CD4-positive, alpha-beta memory T cell (primary cell): Measurements from ENCODE around the gene PODNL1. TPM values are rescaled to one million over a fixed set of nuclear protein-coding genes. Genes with fewer than 3 reads are reported as not detected.

Experiments
- CTCF ChIA-PET: fragments of 350-600 bp; sonication (Branson Sonifier 250); formaldehyde crosslinking; loops from one replicate; lab custom pipeline; 2021; ENCODE audit warnings: inconsistent platforms; ENCODE audit not compliant: partially characterized antibody; lab: Charles Lee
- POLR2A ChIA-PET: fragments of 350-600 bp; sonication (Branson Sonifier 250); formaldehyde crosslinking; loops from one replicate; lab custom pipeline; 2021; ENCODE audit not compliant: partially characterized antibody; lab: Charles Lee
- DNase-seq, 5 donors: peaks; one replicate each; pipeline versions ENCODE4 v3.0.0 to v3.0.0-alpha.2; 2020 to 2022; ENCODE audit warnings: mixed read lengths in 1 of 5
- H3K27ac ChIP-seq: one replicate; pipeline ENCODE4 v1.7.0; 2013; ENCODE audit warnings: low read depth, low read length
- H3K27me3 ChIP-seq: 2 replicates; pipeline ENCODE4 v1.7.0; 2013; ENCODE audit warnings: mild to moderate bottlenecking, low read length, moderate library complexity; ENCODE audit not compliant: insufficient read depth
- H3K36me3 ChIP-seq: 2 replicates; pipeline ENCODE4 v1.7.0; 2013; ENCODE audit warnings: mild to moderate bottlenecking, low read length, moderate library complexity; ENCODE audit not compliant: insufficient read depth
- H3K4me1 ChIP-seq: 2 replicates; pipeline ENCODE4 v1.7.0; 2013; ENCODE audit warnings: mild to moderate bottlenecking, low read length, moderate library complexity; ENCODE audit not compliant: insufficient read depth
- H3K4me3 ChIP-seq, 2 donors: one replicate each; pipeline ENCODE4 v1.7.0; 2013; ENCODE audit warnings: low read length in 2 of 2, mild to moderate bottlenecking in 1 of 2
- H3K9me3 ChIP-seq, 2 donors: one replicate each; pipeline ENCODE4 v1.7.0; 2013; ENCODE audit warnings: low read length in 2 of 2, control low read depth in 1 of 2; ENCODE audit not compliant: control insufficient read depth in 1 of 2
- H3K27ac Mint-ChIP-seq, 7 donors: one replicate each; pipeline ENCODE4 v1.8.0; 2020 to 2021; ENCODE audit warnings: mixed read lengths in 7 of 7, mild to moderate bottlenecking in 6 of 7, inconsistent platforms in 3 of 7, moderate library complexity in 3 of 7
- H3K27me3 Mint-ChIP-seq, 2 donors: one replicate each; pipeline ENCODE4 v1.8.0; 2020 to 2021; ENCODE audit warnings: mixed read lengths in 2 of 2
- H3K36me3 Mint-ChIP-seq, 2 donors: one replicate each; pipeline ENCODE4 v1.8.0; 2020 to 2021; ENCODE audit warnings: mixed read lengths in 2 of 2, inconsistent platforms in 1 of 2, mild to moderate bottlenecking in 1 of 2
- H3K4me1 Mint-ChIP-seq, 4 donors: one replicate each; pipeline ENCODE4 v1.8.0; 2020 to 2021; ENCODE audit warnings: mixed read lengths in 4 of 4, mild to moderate bottlenecking in 1 of 4
- H3K4me3 Mint-ChIP-seq, 8 donors: one replicate each; pipeline ENCODE4 v1.8.0; 2020 to 2021; ENCODE audit warnings: mixed read lengths in 8 of 8, mild to moderate bottlenecking in 7 of 8, moderate library complexity in 6 of 8, inconsistent platforms in 3 of 8
- H3K9me3 Mint-ChIP-seq, 8 donors: one replicate each; pipeline ENCODE4 v1.8.0; 2020 to 2021; ENCODE audit warnings: mixed read lengths in 8 of 8, mild to moderate bottlenecking in 5 of 8, inconsistent platforms in 3 of 8, moderate library complexity in 1 of 8
- intact Hi-C: fragments of 100-400 bp; cut with micrococcal nuclease; formaldehyde crosslinking; loops from one replicate; pipeline ENCODE4 v1.15.1; 2023
- polyA plus RNA-seq, 2 donors: library from polyadenylated mRNA; unstranded; fragments of 300-500 nt; fragmentation: Illumina TruSeq; gene quantifications; one replicate each; pipeline ENCODE4 v1.2.3, GENCODE V29; 2021
- total RNA-seq, 2 experiments: library from RNA; stranded (reverse); gene quantifications; one replicate each; pipeline ENCODE4 v1.2.3, GENCODE V29; 2021

The PODNL1 gene
- total and polyA plus RNA-seq, 4 experiments from 2014 or later, result not detected

- H3K36me3 ChIP-seq, result no peaks in the 10 kb centered on the region
- H3K27me3 Mint-ChIP-seq, result no peaks in the 10 kb centered on the region
- no peaks in the 10 kb centered on the region for H3K9me3 ChIP-seq
- H3K27ac ChIP-seq, result no peak overlapping the region
- H3K9me3 Mint-ChIP-seq, result no peaks in the 10 kb centered on the region
- intact Hi-C loops, result no loop called here
- no peak for DNase-seq
- no peak overlapping the region for H3K27ac Mint-ChIP-seq
- H3K4me3 ChIP-seq, result no peak overlapping the region
- POLR2A ChIA-PET, result no interaction called here
- H3K4me1 Mint-ChIP-seq, result no peaks in the 10 kb centered on the region
- no peaks in the 10 kb centered on the region for H3K27me3 ChIP-seq
- H3K36me3 Mint-ChIP-seq, result peaks cover 0 to 3% of the 10 kb centered on the region in 2 donors
- no peak overlapping the region for H3K4me3 Mint-ChIP-seq
- CTCF ChIA-PET, result no interaction called here
- no peaks in the 10 kb centered on the region for H3K4me1 ChIP-seq
Observed at GRCh38 chr19:13896227-13896626, 42.0 kb downstream of the PODNL1 start.

GRCh38 chr19:13894552-13894951, 43.7 kb downstream of the PODNL1 start:
- intact Hi-C loops, result no loop called here
- Histone ChIP-seq H3K36me3 (no peaks in the 10 kb centered on the region), H3K4me1 (no peaks in the 10 kb centered on the region), H3K27ac (no peak overlapping the region), H3K9me3 (no peaks in the 10 kb centered on the region), H3K27me3 (no peaks in the 10 kb centered on the region), H3K4me3 (no peak overlapping the region)
- no peak overlapping the region for H3K4me3 Mint-ChIP-seq
- no peak overlapping the region for H3K27ac Mint-ChIP-seq
- no peaks in the 10 kb centered on the region for H3K9me3 Mint-ChIP-seq
- CTCF ChIA-PET, result interaction anchor here (1.2 kb wide), 1 partner anchor 166 kb away, joined by 3 read pairs; no protein-coding TSS in a partner anchor
- no peak for DNase-seq
- no peaks in the 10 kb centered on the region for H3K27me3 Mint-ChIP-seq
- H3K4me1 Mint-ChIP-seq, result no peaks in the 10 kb centered on the region
- POLR2A ChIA-PET, result no interaction called here
- H3K36me3 Mint-ChIP-seq, result peaks cover 0 to 3% of the 10 kb centered on the region in 2 donors

- H3K27me3 ChIP-seq, result no peaks in the 10 kb centered on the region
- Mint-ChIP-seq H3K4me1 (no peaks in the 10 kb centered on the region), H3K27ac (peak overlapping the region in 2 of 7 donors; percentile 22 to 77), H3K9me3 (no peaks in the 10 kb centered on the region), H3K4me3 (no peak overlapping the region), H3K27me3 (no peaks in the 10 kb centered on the region), H3K36me3 (peaks cover 0 to 3% of the 10 kb centered on the region in 2 donors)
- H3K4me1 ChIP-seq, result no peaks in the 10 kb centered on the region
- no peak for DNase-seq
- intact Hi-C loops, result no loop called here
- H3K36me3 ChIP-seq, result no peaks in the 10 kb centered on the region
- ChIA-PET CTCF (interaction anchor here (1.1 kb wide), 1 partner anchor 9 kb away, joined by 3 read pairs; no protein-coding TSS in a partner anchor), POLR2A (interaction anchor here (0.8 kb wide), 1 partner anchor 10 kb away, joined by 3 read pairs; no protein-coding TSS in a partner anchor)
- no peak overlapping the region for H3K4me3 ChIP-seq
- H3K9me3 ChIP-seq, result no peaks in the 10 kb centered on the region
- no peak overlapping the region for H3K27ac ChIP-seq
Observed at GRCh38 chr19:13892870-13893269, 45.3 kb downstream of the PODNL1 start.

GRCh38 chr19:13890136-13890535, 48.1 kb downstream of the PODNL1 start:
- intact Hi-C loops, result no loop called here
- no peak overlapping the region for H3K27ac ChIP-seq
- H3K27me3 Mint-ChIP-seq, result no peaks in the 10 kb centered on the region
- no peak overlapping the region for H3K4me3 Mint-ChIP-seq
- no peak overlapping the region for H3K4me3 ChIP-seq
- peaks cover 5% of the 10 kb centered on the region for H3K4me1 ChIP-seq
- H3K9me3 Mint-ChIP-seq, result no peaks in the 10 kb centered on the region
- H3K9me3 ChIP-seq, result no peaks in the 10 kb centered on the region
- no peaks in the 10 kb centered on the region for H3K27me3 ChIP-seq
- DNase-seq, result no peak
- CTCF ChIA-PET, result no interaction called here
- H3K36me3 ChIP-seq, result no peaks in the 10 kb centered on the region
- peaks cover 0 to 3% of the 10 kb centered on the region in 2 donors for H3K36me3 Mint-ChIP-seq
- POLR2A ChIA-PET, result interaction anchor here (0.6 kb wide), 1 partner anchor 9 kb away, joined by 3 read pairs; no protein-coding TSS in a partner anchor
- peaks cover 0 to 7% (median 3%) of the 10 kb centered on the region in 4 donors for H3K4me1 Mint-ChIP-seq
- H3K27ac Mint-ChIP-seq, result no peak overlapping the region

- Mint-ChIP-seq H3K27me3 (no peaks in the 10 kb centered on the region), H3K9me3 (no peaks in the 10 kb centered on the region), H3K4me3 (no peak overlapping the region), H3K36me3 (peaks cover 0 to 3% of the 10 kb centered on the region in 2 donors), H3K4me1 (peaks cover 2 to 15% (median 9%) of the 10 kb centered on the region in 4 donors), H3K27ac (no peak overlapping the region)
- H3K4me3 ChIP-seq, result no peak overlapping the region
- no peaks in the 10 kb centered on the region for H3K36me3 ChIP-seq
- intact Hi-C loops, result no loop called here
- no peak overlapping the region for H3K27ac ChIP-seq
- POLR2A ChIA-PET, result interaction anchor here (1.0 kb wide), 1 partner anchor 144 kb away, joined by 3 read pairs; the partner anchor contains the start of gene IL27RA
- peaks cover 8% of the 10 kb centered on the region for H3K4me1 ChIP-seq
- CTCF ChIA-PET, result interaction anchor here (2.2 to 11.8 kb wide), 2 partner anchors 26 to 157 kb away, joined by 5 to 111 read pairs; no protein-coding TSS in a partner anchor
- no peaks in the 10 kb centered on the region for H3K27me3 ChIP-seq
- DNase-seq, result no peak
- no peaks in the 10 kb centered on the region for H3K9me3 ChIP-seq
Observed at GRCh38 chr19:13888281-13888680, 49.9 kb downstream of the PODNL1 start.

GRCh38 chr19:13887517-13887916, 50.7 kb downstream of the PODNL1 start:
- ChIA-PET POLR2A (interaction anchor here (0.5 kb wide), 1 partner anchor 44 kb away, joined by 3 read pairs; no protein-coding TSS in a partner anchor), CTCF (interaction anchor here (1.8 to 11.8 kb wide), 3 partner anchors 25 to 188 kb away, joined by 5 to 111 read pairs (median 6); no protein-coding TSS in a partner anchor)
- DNase-seq, result no peak
- no peak overlapping the region for H3K4me3 ChIP-seq
- H3K9me3 Mint-ChIP-seq, result no peaks in the 10 kb centered on the region
- H3K9me3 ChIP-seq, result no peaks in the 10 kb centered on the region
- no peaks in the 10 kb centered on the region for H3K27me3 ChIP-seq
- intact Hi-C loops, result no loop called here
- H3K4me1 ChIP-seq, result peaks cover 16% of the 10 kb centered on the region
- no peaks in the 10 kb centered on the region for H3K27me3 Mint-ChIP-seq
- H3K36me3 ChIP-seq, result no peaks in the 10 kb centered on the region
- no peak overlapping the region for H3K27ac ChIP-seq
- peak overlapping the region in 3 of 7 donors; percentile 23 to 66 (median 30) for H3K27ac Mint-ChIP-seq
- H3K4me1 Mint-ChIP-seq, result peaks cover 4 to 23% (median 13%) of the 10 kb centered on the region in 4 donors
- H3K36me3 Mint-ChIP-seq, result no peaks in the 10 kb centered on the region
- H3K4me3 Mint-ChIP-seq, result no peak overlapping the region

DNA sequence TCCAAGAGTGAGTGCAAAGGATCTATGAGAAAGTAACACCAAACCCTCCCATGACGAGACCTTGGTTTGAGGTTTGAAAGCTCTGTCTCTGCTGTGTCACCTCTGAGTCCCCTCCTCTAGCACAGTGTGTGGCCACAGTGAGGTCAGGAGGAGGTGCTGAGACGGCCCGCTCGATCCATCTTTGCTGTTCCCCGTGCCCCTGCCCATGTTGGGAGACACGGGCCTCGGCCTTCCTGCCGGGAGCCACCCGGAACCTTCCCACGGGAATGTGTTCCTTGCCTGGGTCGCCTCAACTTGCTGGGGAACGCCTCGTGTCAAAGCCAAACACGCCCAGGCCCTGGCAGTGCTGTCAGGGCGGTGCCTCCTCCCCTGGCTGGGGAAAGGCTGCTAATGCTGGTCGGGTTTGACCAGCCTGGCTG, 51.2 kb downstream of the PODNL1 start:
- Histone ChIP-seq H3K27me3 (no peaks in the 10 kb centered on the region), H3K36me3 (no peaks in the 10 kb centered on the region), H3K27ac (no peak overlapping the region), H3K4me1 (peaks cover 20% of the 10 kb centered on the region), H3K9me3 (no peaks in the 10 kb centered on the region), H3K4me3 (no peak overlapping the region)
- CTCF ChIA-PET, result interaction anchor here (1.6 to 11.8 kb wide), 4 partner anchors 16 to 188 kb away, joined by 5 to 111 read pairs (median 6); no protein-coding TSS in a partner anchor
- Mint-ChIP-seq H3K27ac (peak overlapping the region in 5 of 7 donors; percentile 30 to 66 (median 50)), H3K9me3 (no peaks in the 10 kb centered on the region), H3K4me1 (peaks cover 7 to 28% (median 17%) of the 10 kb centered on the region in 4 donors), H3K36me3 (no peaks in the 10 kb centered on the region), H3K27me3 (no peaks in the 10 kb centered on the region), H3K4me3 (peak overlapping the region in 1 of 8 donors; percentile 7)
- DNase-seq, result peak in 3 of 5 donors; percentile 24 to 64 (median 30)
- intact Hi-C loops, result no loop called here
- POLR2A ChIA-PET, result interaction anchor here (0.5 kb wide), 1 partner anchor 44 kb away, joined by 3 read pairs; no protein-coding TSS in a partner anchor
